Activated naive CD4-positive, alpha-beta T cell treated with anti-CD3 and anti-CD28 coated beads for 36 hours (primary cell): ENCODE measurements around the gene NEK9. TPM values are rescaled to one million over a fixed set of nuclear protein-coding genes. Genes with fewer than 3 reads are reported as not detected.

Experiments used
- CTCF ChIA-PET: fragments of 350-600 bp; sonication (Branson Sonifier 250); formaldehyde crosslinking; loops from one replicate; lab custom pipeline; 2021; ENCODE audit warnings: antibody characterized with exemption; lab: Charles Lee
- DNase-seq: peaks from one replicate; pipeline ENCODE4 v3.0.0-alpha.2; 2020
- H3K27ac Mint-ChIP-seq: one replicate; pipeline ENCODE4 v1.8.0; 2021; ENCODE audit warnings: mild to moderate bottlenecking, mixed read lengths
- H3K27me3 Mint-ChIP-seq: one replicate; pipeline ENCODE4 v1.8.0; 2021; ENCODE audit warnings: low read depth, mixed read lengths
- H3K36me3 Mint-ChIP-seq: one replicate; pipeline ENCODE4 v1.8.0; 2021; ENCODE audit warnings: low read depth, mixed read lengths
- H3K4me1 Mint-ChIP-seq: one replicate; pipeline ENCODE4 v1.8.0; 2021; ENCODE audit warnings: low read depth, mixed read lengths
- H3K4me3 Mint-ChIP-seq: one replicate; pipeline ENCODE4 v1.8.0; 2021; ENCODE audit warnings: mild to moderate bottlenecking, moderate library complexity, mixed read lengths
- H3K9me3 Mint-ChIP-seq: one replicate; pipeline ENCODE4 v1.8.0; 2021; ENCODE audit warnings: mixed read lengths
- intact Hi-C: fragments of 100-400 bp; cut with micrococcal nuclease; formaldehyde crosslinking; loops from one replicate; pipeline ENCODE4 v1.15.1; 2023
- total RNA-seq, 2 experiments: library from RNA; stranded (reverse); gene quantifications; one replicate each; pipeline ENCODE4 v1.2.3, GENCODE V29; 2021

The NEK9 gene
- total RNA-seq, 2 experiments from 2014 or later = 53.5 to 55.6 TPM

DNA sequence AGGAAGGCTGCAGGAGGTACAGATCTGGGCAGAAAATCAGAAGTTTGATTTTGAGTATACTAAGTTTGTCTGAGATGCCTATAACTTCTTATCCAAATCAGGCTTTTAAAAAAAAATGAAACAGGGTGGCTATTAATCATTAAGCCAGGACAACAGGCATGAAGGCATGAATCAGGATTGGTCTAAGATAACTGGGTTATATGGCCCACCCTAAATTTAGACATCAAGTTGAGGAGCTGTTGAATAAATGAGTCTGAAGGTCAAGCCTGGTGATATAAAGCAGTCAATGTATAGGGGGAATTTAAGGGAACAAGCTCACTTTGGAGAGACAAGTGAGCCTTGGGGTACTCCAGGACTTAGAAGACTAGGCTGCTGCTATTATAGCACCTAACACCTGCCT is 28.6 kb downstream of the NEK9 start:
- Mint-ChIP-seq H3K27me3 (no peaks in the 10 kb centered on the region), H3K36me3 (peaks cover 21% of the 10 kb centered on the region), H3K27ac (no peak overlapping the region), H3K4me1 (no peaks in the 10 kb centered on the region), H3K4me3 (no peak overlapping the region), H3K9me3 (no peaks in the 10 kb centered on the region)
- CTCF ChIA-PET = interaction anchor here (0.8 to 1.3 kb wide), 3 partner anchors 10 to 153 kb away, joined by 3 to 5 read pairs (median 4); no protein-coding TSS in a partner anchor
- no peak for DNase-seq
- intact Hi-C loops = no loop called here

DNA sequence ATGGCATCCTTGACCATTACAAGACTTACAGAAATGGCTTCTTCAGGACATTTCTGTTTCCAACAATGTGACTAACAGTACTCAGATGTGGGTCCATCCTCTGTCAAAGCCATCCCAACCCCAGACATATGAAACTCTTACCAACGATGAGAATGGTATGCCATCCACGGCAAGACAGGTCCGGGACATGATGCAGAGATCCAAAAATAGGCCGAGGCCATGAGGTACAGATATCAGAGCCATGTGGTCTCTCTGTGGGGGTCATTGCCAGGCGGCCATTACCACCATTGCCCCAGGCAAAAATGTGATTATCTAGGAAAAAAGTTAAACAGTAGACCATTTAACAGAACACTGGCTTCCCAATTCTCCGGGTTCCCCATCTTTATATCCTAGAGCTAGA is 29.9 kb downstream of the NEK9 start:
- Mint-ChIP-seq H3K36me3 (peaks cover 19% of the 10 kb centered on the region), H3K27me3 (no peaks in the 10 kb centered on the region), H3K27ac (no peak overlapping the region), H3K4me3 (no peak overlapping the region), H3K4me1 (no peaks in the 10 kb centered on the region), H3K9me3 (no peaks in the 10 kb centered on the region)
- no peak for DNase-seq
- CTCF ChIA-PET = interaction anchor here (0.9 to 1.0 kb wide), 2 partner anchors 11 to 236 kb away, joined by 3 to 4 read pairs; no protein-coding TSS in a partner anchor
- intact Hi-C loops = no loop called here

DNA sequence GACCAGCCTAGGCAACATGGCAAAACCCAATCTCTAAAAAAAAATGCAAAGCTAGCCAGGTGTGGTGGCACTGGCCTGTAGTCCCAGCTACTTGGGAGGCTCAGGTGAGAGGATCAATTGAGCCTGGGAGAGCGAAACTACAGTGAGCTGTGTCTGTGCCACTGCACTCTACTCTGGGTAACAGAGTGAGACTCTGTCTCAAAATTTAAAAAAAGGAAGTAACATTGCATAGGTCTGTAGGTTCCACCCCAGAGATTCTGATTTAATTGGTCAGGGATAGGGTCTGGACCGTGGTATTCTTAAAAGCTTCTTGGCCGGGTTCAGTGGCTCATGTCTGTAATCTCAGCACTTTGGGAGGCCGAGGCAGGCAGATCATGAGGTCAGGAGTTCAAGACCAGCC is 31.2 kb downstream of the NEK9 start:
- no peak for DNase-seq
- CTCF ChIA-PET = interaction anchor here (0.6 kb wide), 1 partner anchor 23 kb away, joined by 3 read pairs; no protein-coding TSS in a partner anchor
- H3K4me3 Mint-ChIP-seq = no peak overlapping the region
- intact Hi-C loops = no loop called here
- H3K9me3 Mint-ChIP-seq = no peaks in the 10 kb centered on the region
- H3K36me3 Mint-ChIP-seq = peaks cover 19% of the 10 kb centered on the region
- H3K27me3 Mint-ChIP-seq = no peaks in the 10 kb centered on the region
- H3K27ac Mint-ChIP-seq = no peak overlapping the region
- no peaks in the 10 kb centered on the region for H3K4me1 Mint-ChIP-seq

DNA sequence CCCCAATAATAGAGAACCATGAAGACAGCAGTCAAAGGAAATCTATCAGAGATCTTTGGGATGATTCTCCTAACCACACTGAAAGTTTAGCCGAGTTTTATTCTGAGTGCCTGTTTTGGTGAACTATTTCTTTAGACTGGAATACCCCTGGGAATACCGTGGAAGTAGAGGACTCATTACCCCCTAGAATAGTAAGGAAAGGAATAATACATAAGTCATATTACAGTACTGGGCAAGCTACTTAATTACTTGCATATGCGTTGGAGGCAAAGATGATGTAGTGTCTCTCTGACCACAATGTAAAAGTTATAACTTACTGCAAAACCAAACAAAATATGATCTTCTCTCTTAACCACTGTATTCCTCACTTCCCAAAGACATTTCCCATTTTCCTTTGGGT is 32.0 kb downstream of the NEK9 start:
- H3K27me3 Mint-ChIP-seq = no peaks in the 10 kb centered on the region
- peaks cover 18% of the 10 kb centered on the region for H3K36me3 Mint-ChIP-seq
- no peaks in the 10 kb centered on the region for H3K9me3 Mint-ChIP-seq
- intact Hi-C loops = no loop called here
- no peak overlapping the region for H3K27ac Mint-ChIP-seq
- CTCF ChIA-PET = no interaction called here
- DNase-seq = no peak
- no peak overlapping the region for H3K4me3 Mint-ChIP-seq
- H3K4me1 Mint-ChIP-seq = no peaks in the 10 kb centered on the region

DNA sequence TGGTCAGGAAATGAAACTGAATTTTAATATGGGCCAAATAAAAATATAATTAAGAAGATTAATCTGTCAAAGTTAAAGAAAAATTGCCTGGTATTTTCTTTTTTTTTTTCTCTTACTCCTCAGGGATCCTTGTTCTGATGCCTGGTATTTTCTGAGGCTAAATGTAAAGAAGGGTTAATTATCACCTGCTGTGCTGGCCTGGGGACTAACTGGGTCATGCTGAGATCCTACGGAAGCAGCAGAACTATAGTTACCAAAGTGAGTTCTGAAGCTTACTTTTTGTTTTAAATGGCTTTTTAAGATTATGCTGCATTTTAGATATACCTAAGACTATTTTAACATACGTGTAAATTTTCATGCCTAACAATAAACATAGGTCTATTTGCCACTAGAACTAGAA is 34.1 kb downstream of the NEK9 start:
- H3K36me3 Mint-ChIP-seq = peaks cover 11% of the 10 kb centered on the region
- no peaks in the 10 kb centered on the region for H3K27me3 Mint-ChIP-seq
- H3K9me3 Mint-ChIP-seq = no peaks in the 10 kb centered on the region
- H3K27ac Mint-ChIP-seq = no peak overlapping the region
- H3K4me1 Mint-ChIP-seq = no peaks in the 10 kb centered on the region
- CTCF ChIA-PET = no interaction called here
- intact Hi-C loops = no loop called here
- DNase-seq = no peak
- H3K4me3 Mint-ChIP-seq = no peak overlapping the region

DNA sequence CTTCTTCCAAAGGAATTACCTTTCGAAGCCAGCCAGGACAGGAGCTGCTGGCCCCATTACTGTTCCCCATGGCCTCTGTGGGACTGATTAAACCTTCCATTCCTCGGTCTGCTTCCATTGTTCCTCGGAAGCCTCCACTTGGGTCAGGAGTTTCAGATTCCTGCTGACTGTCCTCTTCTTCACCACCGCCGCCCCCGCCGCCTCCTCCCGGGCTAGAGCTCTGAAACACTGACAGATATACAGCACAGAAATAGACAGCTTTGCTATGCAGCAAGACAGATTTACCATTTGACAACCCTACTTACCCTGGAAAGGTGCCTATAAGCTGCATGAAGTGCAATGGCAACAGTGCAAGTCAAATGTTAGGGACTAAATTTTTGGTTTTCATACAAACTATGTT is 35.6 kb downstream of the NEK9 start:
- no peak overlapping the region for H3K27ac Mint-ChIP-seq
- intact Hi-C loops = no loop called here
- H3K27me3 Mint-ChIP-seq = no peaks in the 10 kb centered on the region
- H3K4me1 Mint-ChIP-seq = no peaks in the 10 kb centered on the region
- H3K4me3 Mint-ChIP-seq = no peak overlapping the region
- H3K9me3 Mint-ChIP-seq = no peaks in the 10 kb centered on the region
- peaks cover 14% of the 10 kb centered on the region for H3K36me3 Mint-ChIP-seq
- no peak for DNase-seq
- CTCF ChIA-PET = interaction anchor here (0.6 to 6.8 kb wide), 5 partner anchors 122 to 745 kb away, joined by 3 to 75 read pairs (median 3); no protein-coding TSS in a partner anchor

DNA sequence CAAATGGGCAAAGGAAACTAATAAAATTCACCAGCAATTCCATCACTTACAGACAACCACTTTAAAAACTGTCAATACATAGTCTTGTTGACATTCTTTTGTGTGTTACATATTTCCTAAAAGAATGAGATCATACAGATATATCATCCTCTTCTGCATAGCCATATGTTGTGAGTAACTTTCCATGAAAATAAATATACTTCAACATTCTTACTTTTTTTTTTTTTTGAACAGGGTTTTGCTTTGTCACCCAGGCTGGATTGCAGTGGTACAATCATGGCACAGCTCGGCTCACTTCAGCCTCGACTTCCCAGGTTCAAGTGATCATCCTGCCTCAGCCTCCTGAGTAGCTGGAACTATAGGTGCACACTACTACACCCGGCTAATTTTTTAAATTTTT is 36.5 kb downstream of the NEK9 start:
- Mint-ChIP-seq H3K9me3 (no peaks in the 10 kb centered on the region), H3K4me1 (no peaks in the 10 kb centered on the region), H3K27ac (no peak overlapping the region), H3K27me3 (no peaks in the 10 kb centered on the region), H3K4me3 (no peak overlapping the region), H3K36me3 (peaks cover 19% of the 10 kb centered on the region)
- intact Hi-C loops = no loop called here
- DNase-seq = no peak
- CTCF ChIA-PET = interaction anchor here (0.6 to 6.8 kb wide), 6 partner anchors 144 to 744 kb away, joined by 3 to 75 read pairs (median 4); no protein-coding TSS in a partner anchor

DNA sequence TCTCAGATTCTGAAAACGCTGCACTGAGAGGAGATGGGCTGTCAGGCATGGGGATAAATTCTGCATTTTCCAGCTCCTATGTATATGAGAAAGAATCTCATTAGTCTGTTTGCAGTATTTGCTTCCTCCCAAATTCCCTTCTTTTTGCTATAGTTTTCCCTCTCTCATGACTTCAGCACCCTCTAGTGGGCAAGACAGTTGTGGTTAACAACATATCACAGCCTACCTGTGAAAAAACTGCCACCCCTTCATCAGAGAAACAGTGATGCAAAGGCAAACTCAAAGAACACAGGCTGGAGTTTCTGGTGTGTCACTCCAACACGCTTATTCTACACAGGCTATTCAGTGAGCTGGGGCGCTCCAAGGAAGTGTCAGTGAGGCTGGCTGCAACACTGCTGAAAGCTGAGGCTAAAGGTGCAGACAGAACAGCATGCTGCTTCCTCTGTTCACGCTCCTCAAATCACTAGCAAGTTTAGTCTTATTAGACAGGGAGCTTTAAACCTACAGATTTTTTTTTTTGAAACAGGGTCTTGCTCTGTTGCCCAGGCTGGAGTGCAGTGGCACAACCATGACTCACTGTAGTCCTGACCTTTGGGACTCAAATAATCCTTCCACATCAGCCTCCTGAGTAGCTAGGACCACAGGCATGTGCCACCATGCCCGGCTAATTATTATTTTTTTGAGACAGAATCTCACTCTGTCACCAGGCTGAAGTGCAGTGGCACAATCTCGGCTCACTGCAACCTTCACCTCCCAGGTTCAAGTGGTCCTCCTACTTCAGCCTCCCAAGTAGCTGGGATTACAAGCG is 38.1 kb downstream of the NEK9 start:
- Mint-ChIP-seq H3K9me3 (no peaks in the 10 kb centered on the region), H3K36me3 (peaks cover 12% of the 10 kb centered on the region), H3K4me1 (no peaks in the 10 kb centered on the region), H3K27ac (no peak overlapping the region), H3K27me3 (no peaks in the 10 kb centered on the region), H3K4me3 (no peak overlapping the region)
- CTCF ChIA-PET = interaction anchor here (0.6 to 6.8 kb wide), 54 partner anchors 10 to 480 kb away, joined by 3 to 75 read pairs (median 4); partner anchors contain the start of genes ACYP1, EIF2B2, MLH3 and PROX2
- DNase-seq = peak; percentile 62
- intact Hi-C loops = loop anchor here (1.0 kb wide), 3 partner anchors 142 to 227 kb away; no protein-coding TSS in a partner anchor

DNA sequence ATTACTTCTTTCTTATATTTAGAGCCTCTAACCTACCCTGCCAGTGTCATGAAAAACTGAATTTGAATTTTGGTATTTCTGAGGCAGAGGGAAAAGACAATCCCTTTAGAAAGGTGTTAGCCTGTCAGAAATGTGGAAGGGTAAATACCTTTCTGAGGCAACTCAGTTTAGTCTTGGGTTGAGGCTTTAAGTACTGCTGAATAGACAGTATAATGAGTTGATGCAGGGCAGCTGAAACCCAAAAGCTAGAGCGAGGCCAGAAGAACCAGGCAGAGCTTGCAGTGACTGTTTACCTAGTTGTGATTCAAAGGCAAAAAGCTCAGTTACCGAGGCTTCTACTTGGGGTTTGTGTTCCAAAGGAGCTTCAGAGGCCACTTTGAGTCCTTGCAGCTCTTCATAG is 38.7 kb downstream of the NEK9 start:
- CTCF ChIA-PET = interaction anchor here (0.6 to 6.8 kb wide), 47 partner anchors 10 to 477 kb away, joined by 3 to 75 read pairs (median 4); partner anchors contain the start of genes ACYP1, EIF2B2, PROX2 and ZC2HC1C

DNA sequence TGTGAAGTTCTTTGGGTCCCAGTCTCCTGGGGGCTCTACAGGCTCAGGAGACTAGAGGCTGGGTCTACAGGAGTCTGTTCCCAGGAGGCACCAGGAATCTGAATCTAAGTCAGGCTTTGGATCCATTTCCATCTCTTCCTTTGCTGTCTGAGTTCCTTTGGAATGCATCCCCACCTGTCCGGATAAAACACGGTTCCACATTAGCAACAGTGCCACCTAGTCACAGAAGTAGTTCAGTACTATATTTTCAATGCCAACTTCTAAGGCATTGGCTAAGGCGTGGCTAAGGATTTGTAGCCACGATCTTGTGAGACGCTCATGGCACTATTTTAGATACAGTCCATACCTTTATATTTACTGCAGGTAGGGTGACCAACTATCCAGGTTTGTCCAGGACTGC is 42.3 kb downstream of the NEK9 start:
- no peak overlapping the region for H3K27ac Mint-ChIP-seq
- no peak overlapping the region for H3K4me3 Mint-ChIP-seq
- intact Hi-C loops = no loop called here
- H3K36me3 Mint-ChIP-seq = peaks cover 13% of the 10 kb centered on the region
- no peak for DNase-seq
- H3K27me3 Mint-ChIP-seq = no peaks in the 10 kb centered on the region
- no peaks in the 10 kb centered on the region for H3K4me1 Mint-ChIP-seq
- H3K9me3 Mint-ChIP-seq = no peaks in the 10 kb centered on the region
- CTCF ChIA-PET = interaction anchor here (1.7 kb wide), 1 partner anchor 223 kb away, joined by 4 read pairs; no protein-coding TSS in a partner anchor

More for the DNA sequence above, 38.7 kb downstream of the NEK9 start:
- no peak for DNase-seq
- no peak overlapping the region for H3K4me3 Mint-ChIP-seq
- intact Hi-C loops = loop anchor here (1.0 kb wide), 3 partner anchors 142 to 227 kb away; no protein-coding TSS in a partner anchor
- no peaks in the 10 kb centered on the region for H3K27me3 Mint-ChIP-seq
- no peak overlapping the region for H3K27ac Mint-ChIP-seq
- H3K36me3 Mint-ChIP-seq = peaks cover 12% of the 10 kb centered on the region
- H3K4me1 Mint-ChIP-seq = no peaks in the 10 kb centered on the region
- no peaks in the 10 kb centered on the region for H3K9me3 Mint-ChIP-seq

DNA sequence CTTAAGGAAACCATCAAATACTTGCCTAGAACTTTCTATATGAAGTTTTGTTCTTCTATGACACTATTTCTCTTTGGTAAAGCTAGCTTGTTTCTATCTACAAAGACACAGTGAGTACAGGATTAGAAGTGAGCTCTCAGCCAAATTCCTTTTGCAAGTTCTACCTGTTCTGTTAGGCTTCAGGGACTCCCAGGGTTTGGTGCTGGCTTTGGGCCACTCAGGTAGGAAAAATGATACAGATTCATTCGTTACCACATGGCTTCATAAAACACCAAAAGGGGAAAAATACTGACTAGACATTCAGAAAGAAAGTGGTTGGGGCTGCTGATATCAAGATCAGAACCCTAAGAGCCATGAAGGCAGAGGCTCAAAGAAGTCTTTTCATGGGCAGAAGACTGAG is 43.6 kb downstream of the NEK9 start:
- peaks cover 13% of the 10 kb centered on the region for H3K36me3 Mint-ChIP-seq
- H3K9me3 Mint-ChIP-seq = no peaks in the 10 kb centered on the region
- H3K4me3 Mint-ChIP-seq = no peak overlapping the region
- CTCF ChIA-PET = interaction anchor here (1.4 kb wide), 1 partner anchor 136 kb away, joined by 3 read pairs; no protein-coding TSS in a partner anchor
- H3K27me3 Mint-ChIP-seq = no peaks in the 10 kb centered on the region
- intact Hi-C loops = no loop called here
- no peak for DNase-seq
- no peak overlapping the region for H3K27ac Mint-ChIP-seq
- no peaks in the 10 kb centered on the region for H3K4me1 Mint-ChIP-seq

DNA sequence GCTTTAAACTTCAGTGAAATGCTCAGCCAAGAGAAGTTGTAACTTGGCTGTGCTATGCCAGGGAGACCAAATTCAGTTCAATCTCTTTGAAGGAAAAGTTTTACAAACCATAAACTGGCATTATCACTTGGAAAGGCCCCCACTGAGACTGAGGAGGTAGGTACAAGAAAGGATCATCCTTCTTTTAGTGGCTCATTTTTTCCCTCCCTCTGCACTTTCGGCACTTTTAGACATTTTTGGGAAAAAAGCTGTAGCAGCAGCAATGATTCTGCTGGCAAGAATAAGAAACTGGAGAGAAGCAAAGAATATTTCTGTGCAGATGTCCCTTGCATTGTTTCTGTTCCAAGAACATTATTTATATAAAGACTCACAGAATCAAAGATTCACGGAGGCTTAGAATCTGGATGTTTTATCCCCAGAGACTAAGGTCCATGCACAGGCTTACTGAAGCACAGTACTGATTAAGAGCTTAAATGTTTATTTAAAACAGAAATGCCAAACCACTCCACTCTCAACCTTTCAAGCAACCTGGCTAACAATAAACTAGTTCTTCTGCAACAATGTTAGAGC is 45.1 kb downstream of the NEK9 start:
- peaks cover 9% of the 10 kb centered on the region for H3K36me3 Mint-ChIP-seq
- no peaks in the 10 kb centered on the region for H3K27me3 Mint-ChIP-seq
- H3K4me3 Mint-ChIP-seq = no peak overlapping the region
- H3K9me3 Mint-ChIP-seq = no peaks in the 10 kb centered on the region
- H3K4me1 Mint-ChIP-seq = no peaks in the 10 kb centered on the region
- CTCF ChIA-PET = no interaction called here
- no peak overlapping the region for H3K27ac Mint-ChIP-seq
- no peak for DNase-seq
- intact Hi-C loops = no loop called here
